GM12878 (cell line): ENCODE results near the gene KRT80. TPM values are rescaled to one million over a fixed set of nuclear protein-coding genes. Genes with fewer than 3 reads are reported as not detected.

Source experiments
- IKZF2 ChIP-seq, 2 experiments: fragments of 450-650 bp; IDR thresholded peaks; 2 replicates each; pipeline ENCODE4 v1.6.1; 2017; ENCODE audit warnings: mild to moderate bottlenecking in 2 of 2, moderate library complexity in 2 of 2
- LARP7 ChIP-seq: fragments of 450-650 bp; IDR thresholded peaks from 2 replicates; pipeline ENCODE4 v1.6.1; 2017; ENCODE audit warnings: mild to moderate bottlenecking
- SREBF1 ChIP-seq: IDR thresholded peaks from 2 replicates; pipeline ENCODE4 v1.6.1; 2012; ENCODE audit warnings: mild to moderate bottlenecking, low read length
- ZBED1 ChIP-seq: IDR thresholded peaks from 2 replicates; pipeline ENCODE4 v1.6.1; 2016; ENCODE audit warnings: borderline replicate concordance
- polyA plus RNA-seq, 11 experiments: library from polyadenylated mRNA; depleted of rRNA in 4 of 11; unstranded in 6 of 11; stranded (reverse) in 5 of 11; fragments of >200 nt; fragmentation: Nextera tagmentation in 4 of 11; fragmentation: Illumina TruSeq in 1 of 11; extraction: Ambion mirVana in 4 of 11; extraction: Trizol in 1 of 11; gene quantifications; 1 replicate in 1 of 11; 2 replicates in 10 of 11; pipeline versions ENCODE4 v1.2.1 to v1.2.3, GENCODE V29; 2011 to 2016; ENCODE audit warnings: inconsistent platforms in 2 of 11, missing spikeins in 2 of 11, low read depth in 1 of 11
- total RNA-seq, 4 experiments: library from RNA; depleted of rRNA in 3 of 4; stranded (reverse); fragments of >200 nt in 3 of 4; fragmentation: Illumina TruSeq in 1 of 4; extraction: Trizol in 1 of 4; gene quantifications; 2 replicates each; pipeline versions ENCODE4 v1.2.1 to v1.2.3, GENCODE V29; 2013 to 2021
- TF ChIP-seq, protein P1 (sequence below): fragments of 150-350 bp; IDR thresholded peaks from 2 replicates; pipeline ENCODE4 v1.6.1; 2016; ENCODE audit warnings: low read depth, low read length
- TF ChIP-seq, protein P2 (sequence below), 3 experiments: IDR thresholded peaks in 2 of 3; conservative IDR thresholded peaks in 1 of 3; 2 replicates each; pipeline ENCODE4 v1.5.1; 2011; ENCODE audit warnings: low read depth in 3 of 3, low read length in 3 of 3, mild to moderate bottlenecking in 3 of 3, control low read depth in 2 of 3, moderate library complexity in 2 of 3, inconsistent platforms in 1 of 3, mixed read lengths in 1 of 3; ENCODE audit not compliant: control insufficient read depth in 2 of 3, insufficient read depth in 1 of 3; ENCODE audit errors: extremely low read depth in 1 of 3
- TF ChIP-seq, protein P3 (sequence below): fragments of 150-350 bp; IDR thresholded peaks from 2 replicates; pipeline ENCODE4 v1.6.1; 2014; ENCODE audit warnings: mild to moderate bottlenecking, low read depth, low read length
- TF ChIP-seq, protein P4 (sequence below): fragments of 450-650 bp; conservative IDR thresholded peaks from 2 replicates; pipeline ENCODE4 v1.6.1; 2017; ENCODE audit warnings: mild to moderate bottlenecking, moderate library complexity

KRT80 gene
- total and polyA plus RNA-seq, 10 of the 15 experiments (the other 5 are each of a cell fraction or from before 2014, with no cell fraction given): 0.01 TPM; not detected in 9

DNA sequence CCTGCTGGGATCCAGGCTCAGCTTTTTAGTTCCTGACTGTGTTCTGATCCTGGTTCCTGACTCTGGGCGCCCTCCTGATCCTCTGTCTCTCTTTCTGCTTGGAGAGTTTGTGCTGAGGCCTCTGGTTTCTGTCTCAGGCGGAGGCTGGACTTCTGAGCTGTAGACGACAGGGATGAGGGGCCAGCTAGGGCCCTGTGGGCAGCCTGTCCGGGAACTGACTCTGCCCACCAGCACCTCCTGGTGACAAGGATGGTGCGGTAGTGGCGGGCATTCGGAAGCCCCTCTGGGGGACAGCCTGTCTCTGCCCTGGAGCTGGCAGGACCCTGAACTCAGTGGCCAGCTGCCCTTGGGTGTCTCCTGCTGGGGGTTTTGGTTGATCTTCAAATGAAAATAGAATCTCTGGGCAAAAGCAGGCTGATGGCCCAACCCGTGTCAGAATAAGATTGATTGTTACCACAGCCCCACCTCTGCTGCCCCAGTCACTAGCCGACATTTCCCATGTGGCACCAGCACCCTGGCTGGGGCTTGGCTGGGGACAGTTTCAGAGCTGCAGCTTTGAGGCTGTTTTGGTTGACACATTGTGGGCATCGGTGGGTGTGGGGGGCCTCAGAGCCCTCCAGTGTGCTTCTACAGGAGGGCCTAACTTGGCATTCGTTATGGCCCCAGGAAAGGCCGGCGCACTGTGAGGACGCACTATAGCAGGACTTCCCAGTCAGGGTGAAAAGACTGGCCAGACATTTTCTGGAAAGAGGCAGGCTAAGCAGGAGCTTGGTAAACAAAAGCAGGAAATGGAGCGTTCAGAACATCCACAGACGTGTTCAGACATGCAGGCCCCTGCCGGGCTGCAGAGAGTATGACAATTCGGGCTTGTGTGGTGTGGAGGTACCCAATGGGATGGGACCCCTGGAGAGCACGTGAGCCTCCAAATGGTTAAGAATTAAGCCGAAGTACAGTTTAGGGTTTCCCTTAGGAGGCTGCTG is 16.2 kb downstream of the KRT80 start (continued):
- TF ChIP-seq, protein P1, sequence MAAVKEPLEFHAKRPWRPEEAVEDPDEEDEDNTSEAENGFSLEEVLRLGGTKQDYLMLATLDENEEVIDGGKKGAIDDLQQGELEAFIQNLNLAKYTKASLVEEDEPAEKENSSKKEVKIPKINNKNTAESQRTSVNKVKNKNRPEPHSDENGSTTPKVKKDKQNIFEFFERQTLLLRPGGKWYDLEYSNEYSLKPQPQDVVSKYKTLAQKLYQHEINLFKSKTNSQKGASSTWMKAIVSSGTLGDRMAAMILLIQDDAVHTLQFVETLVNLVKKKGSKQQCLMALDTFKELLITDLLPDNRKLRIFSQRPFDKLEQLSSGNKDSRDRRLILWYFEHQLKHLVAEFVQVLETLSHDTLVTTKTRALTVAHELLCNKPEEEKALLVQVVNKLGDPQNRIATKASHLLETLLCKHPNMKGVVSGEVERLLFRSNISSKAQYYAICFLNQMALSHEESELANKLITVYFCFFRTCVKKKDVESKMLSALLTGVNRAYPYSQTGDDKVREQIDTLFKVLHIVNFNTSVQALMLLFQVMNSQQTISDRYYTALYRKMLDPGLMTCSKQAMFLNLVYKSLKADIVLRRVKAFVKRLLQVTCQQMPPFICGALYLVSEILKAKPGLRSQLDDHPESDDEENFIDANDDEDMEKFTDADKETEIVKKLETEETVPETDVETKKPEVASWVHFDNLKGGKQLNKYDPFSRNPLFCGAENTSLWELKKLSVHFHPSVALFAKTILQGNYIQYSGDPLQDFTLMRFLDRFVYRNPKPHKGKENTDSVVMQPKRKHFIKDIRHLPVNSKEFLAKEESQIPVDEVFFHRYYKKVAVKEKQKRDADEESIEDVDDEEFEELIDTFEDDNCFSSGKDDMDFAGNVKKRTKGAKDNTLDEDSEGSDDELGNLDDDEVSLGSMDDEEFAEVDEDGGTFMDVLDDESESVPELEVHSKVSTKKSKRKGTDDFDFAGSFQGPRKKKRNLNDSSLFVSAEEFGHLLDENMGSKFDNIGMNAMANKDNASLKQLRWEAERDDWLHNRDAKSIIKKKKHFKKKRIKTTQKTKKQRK: no peak
- TF ChIP-seq IKZF2 (IDR thresholded peaks at IDR 0.05) (no peak), ZBED1 (no peak), SREBF1 (no peak), LARP7 (no peak)
- TF ChIP-seq, protein P2, sequence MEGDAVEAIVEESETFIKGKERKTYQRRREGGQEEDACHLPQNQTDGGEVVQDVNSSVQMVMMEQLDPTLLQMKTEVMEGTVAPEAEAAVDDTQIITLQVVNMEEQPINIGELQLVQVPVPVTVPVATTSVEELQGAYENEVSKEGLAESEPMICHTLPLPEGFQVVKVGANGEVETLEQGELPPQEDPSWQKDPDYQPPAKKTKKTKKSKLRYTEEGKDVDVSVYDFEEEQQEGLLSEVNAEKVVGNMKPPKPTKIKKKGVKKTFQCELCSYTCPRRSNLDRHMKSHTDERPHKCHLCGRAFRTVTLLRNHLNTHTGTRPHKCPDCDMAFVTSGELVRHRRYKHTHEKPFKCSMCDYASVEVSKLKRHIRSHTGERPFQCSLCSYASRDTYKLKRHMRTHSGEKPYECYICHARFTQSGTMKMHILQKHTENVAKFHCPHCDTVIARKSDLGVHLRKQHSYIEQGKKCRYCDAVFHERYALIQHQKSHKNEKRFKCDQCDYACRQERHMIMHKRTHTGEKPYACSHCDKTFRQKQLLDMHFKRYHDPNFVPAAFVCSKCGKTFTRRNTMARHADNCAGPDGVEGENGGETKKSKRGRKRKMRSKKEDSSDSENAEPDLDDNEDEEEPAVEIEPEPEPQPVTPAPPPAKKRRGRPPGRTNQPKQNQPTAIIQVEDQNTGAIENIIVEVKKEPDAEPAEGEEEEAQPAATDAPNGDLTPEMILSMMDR (IDR thresholded peaks at IDR 0.05 in 2 of 3, conservative IDR thresholded peaks at IDR 0.05 in 1 of 3; ENCODE audit: control insufficient read depth in 2 of 3, extremely low read depth in 1 of 3, insufficient read depth in 1 of 3, low read depth in 3 of 3, low read length in 3 of 3): peak in 1 of 3 experiments; percentile 9; a peak in 1 of 6 replicates
- TF ChIP-seq, protein P3, sequence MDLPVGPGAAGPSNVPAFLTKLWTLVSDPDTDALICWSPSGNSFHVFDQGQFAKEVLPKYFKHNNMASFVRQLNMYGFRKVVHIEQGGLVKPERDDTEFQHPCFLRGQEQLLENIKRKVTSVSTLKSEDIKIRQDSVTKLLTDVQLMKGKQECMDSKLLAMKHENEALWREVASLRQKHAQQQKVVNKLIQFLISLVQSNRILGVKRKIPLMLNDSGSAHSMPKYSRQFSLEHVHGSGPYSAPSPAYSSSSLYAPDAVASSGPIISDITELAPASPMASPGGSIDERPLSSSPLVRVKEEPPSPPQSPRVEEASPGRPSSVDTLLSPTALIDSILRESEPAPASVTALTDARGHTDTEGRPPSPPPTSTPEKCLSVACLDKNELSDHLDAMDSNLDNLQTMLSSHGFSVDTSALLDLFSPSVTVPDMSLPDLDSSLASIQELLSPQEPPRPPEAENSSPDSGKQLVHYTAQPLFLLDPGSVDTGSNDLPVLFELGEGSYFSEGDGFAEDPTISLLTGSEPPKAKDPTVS: no peak
- TF ChIP-seq, protein P4, sequence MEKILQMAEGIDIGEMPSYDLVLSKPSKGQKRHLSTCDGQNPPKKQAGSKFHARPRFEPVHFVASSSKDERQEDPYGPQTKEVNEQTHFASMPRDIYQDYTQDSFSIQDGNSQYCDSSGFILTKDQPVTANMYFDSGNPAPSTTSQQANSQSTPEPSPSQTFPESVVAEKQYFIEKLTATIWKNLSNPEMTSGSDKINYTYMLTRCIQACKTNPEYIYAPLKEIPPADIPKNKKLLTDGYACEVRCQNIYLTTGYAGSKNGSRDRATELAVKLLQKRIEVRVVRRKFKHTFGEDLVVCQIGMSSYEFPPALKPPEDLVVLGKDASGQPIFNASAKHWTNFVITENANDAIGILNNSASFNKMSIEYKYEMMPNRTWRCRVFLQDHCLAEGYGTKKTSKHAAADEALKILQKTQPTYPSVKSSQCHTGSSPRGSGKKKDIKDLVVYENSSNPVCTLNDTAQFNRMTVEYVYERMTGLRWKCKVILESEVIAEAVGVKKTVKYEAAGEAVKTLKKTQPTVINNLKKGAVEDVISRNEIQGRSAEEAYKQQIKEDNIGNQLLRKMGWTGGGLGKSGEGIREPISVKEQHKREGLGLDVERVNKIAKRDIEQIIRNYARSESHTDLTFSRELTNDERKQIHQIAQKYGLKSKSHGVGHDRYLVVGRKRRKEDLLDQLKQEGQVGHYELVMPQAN: no peak
